RCC 7860 (cell line): ENCODE data around the gene FGF23.

Source experiments
- DNase-seq: peaks from one replicate; pipeline ENCODE4 v3.0.0-alpha.2; 2015; ENCODE audit warnings: low spot score
- FAIRE-seq: peaks from 2 replicates; lab custom pipeline; 2012; peaks lifted over from hg19 to GRCh38; lab: Jason Lieb, UNC

Gene FGF23

DNA sequence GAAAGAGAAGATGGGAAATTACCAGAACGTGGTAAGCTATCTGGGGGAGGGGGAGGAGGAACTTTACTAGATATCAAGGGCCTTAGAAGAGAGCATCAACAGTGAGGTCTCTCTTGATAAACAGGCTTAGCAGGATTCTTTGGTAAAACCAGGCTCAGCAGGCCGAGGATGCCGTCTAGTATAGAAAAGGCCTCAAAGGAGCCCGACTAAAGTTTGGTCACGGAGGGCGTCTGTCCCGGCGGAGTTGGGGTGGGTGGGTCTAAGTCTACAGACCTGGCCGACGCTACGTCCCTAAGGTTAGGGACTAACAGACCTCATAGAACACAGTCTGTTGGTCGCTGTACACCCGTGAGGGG is 59.0 kb downstream of the FGF23 start:
- DNase-seq: no peak
- no peak for FAIRE-seq
